Muscle of arm (tissue), 12 donors: ENCODE results near the gene LRRC27. TPM values are rescaled to one million over a fixed set of nuclear protein-coding genes. Genes with fewer than 3 reads are reported as not detected.
"Not testable (repeated sequence)": the region's sequence is repeated elsewhere in the genome, so short reads cannot be mapped to it uniquely, and the experiment has no call there.

Experiments
- DNase-seq: peaks from one replicate; pipeline ENCODE4 v3.0.0-alpha.2; 2013
- polyA plus RNA-seq, 12 donors: library from polyadenylated mRNA; unstranded; fragments of 120-200 nt; gene quantifications; one replicate each; pipeline ENCODE4 v1.2.1, GENCODE V29; 2013; ENCODE audit not compliant: insufficient read length in 12 of 12

LRRC27 gene
- polyA plus RNA-seq, 12 donors = 6.0 to 21.8 (median 8.5) TPM; not detected in 1

DNA sequence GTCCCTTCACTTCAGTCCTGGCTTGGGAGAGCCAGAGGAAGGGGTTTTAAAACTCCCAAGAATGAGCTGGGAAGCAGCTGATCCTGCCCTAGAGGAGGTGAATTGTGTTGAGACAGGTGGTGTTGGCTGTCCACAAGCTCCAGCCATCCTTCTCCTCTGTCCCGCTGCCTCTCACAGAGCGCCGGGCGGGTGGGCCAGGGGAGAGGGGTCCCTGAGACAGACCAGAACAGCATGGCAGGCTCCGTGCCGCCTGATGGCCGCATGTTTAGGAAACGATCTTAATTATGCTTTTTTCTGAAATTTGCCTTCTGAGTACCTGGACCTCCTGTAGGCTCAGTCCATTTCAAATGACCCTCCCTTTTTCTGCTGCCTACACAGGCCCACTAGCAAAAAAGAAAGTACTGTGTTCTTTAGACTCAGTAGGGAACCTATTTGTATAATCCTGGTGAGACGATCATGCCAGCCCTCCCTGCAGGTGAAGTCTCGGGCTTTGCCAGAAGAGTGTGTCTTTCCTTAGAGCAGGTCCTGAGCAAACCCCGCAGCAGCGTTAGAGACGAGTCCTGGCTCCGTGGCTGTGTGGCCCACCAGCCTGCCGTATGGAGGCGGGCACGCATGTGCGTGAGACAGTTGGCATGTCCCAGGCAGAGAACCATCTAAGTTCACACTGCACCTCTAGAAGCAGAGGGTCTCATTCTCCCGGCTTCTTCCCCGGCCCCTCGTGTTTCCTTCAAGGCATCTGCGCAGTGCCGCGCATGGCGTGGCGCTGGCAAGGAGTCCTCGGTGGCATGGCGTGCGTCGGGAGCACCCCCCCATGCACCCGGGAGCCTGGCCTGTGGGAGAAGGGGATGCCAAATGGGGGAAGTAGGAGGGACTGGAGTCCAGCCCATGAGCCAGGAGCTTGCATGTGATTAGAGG lies 38.7 kb downstream of the LRRC27 start:
- no peak for DNase-seq

DNA sequence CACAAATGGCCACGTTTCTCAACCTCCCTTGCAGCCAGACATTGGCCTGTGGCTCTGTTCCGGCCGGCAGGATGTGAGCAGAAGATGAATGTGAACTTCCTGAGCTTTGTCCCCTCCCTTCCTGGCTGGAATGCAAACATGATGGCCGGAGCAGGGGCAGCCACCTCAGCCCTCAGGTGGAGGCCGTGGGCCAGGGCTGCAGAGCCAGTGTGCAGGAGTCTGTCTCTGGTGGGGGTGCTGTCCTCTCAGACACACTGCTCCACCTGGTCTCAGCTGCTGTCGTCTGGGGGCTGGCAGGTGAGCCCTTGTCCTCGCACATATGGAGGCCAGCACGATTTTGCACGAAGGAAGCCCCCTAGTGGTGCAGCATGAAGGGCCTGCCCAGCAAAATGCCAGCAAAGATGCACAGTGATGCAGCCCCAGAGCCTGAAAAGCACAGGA lies 39.7 kb downstream of the LRRC27 start:
- DNase-seq = no peak

DNA sequence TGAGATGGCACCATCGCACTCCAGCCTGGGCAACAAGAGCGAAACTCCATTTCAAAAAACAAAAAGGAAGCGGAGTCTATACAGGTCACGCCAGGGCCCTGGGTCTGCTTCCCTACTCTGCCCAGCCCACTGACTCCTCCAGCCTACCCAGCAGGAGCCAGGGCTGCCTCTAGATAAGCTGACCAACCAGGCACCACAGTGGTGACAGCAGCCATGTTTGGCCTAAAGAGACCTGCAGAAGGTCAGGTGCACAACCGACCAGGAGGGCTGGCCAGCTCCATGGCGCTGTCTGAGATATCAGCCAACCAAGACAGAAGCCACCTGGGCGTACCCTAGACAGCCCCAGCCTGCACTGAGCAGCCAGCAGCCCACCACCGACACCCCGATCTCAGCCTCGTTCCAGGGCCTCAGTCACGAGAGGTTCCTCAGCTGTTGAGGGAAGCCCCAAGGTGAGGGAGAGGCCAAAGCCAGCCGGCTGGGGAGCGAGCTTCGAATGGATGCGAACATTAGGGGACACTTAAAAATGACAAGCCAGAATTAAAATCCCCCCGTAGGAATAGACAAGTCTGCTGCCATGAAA lies 40.6 kb downstream of the LRRC27 start:
- DNase-seq = no peak

DNA sequence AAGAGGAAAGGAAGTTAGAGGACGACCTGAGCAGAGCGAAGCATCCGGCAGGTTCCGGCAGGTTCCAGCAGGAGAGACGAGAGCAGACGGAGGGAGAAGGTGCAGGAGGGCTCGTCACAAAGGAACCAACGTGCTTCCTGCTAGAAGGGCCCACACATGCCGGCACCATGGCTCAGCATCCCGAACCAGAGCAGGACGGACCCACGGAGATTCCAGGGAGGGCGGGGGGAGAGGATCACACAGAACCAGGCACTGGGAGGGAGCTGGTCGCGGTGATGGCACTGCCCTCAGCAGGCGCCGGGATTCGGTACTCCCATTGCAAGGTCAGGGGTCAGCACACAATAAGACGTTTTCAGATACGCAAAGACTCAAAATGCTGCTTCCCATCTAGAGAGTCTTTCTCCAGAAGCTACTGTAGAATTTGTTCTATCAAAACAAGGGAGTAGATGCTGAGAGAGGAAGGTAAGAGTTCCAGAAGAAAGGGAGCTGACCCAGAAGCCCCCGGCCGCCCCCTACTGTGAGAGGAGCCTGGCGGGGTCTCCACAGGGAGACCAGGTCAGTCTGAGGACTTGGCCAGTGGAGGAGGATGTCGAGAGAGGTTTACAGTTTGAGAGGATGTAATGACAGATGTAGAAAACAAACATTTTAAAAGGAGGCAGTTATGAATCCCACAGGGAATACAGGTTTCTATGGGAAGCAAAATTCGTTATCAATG lies 41.4 kb downstream of the LRRC27 start:
- DNase-seq = no peak

DNA sequence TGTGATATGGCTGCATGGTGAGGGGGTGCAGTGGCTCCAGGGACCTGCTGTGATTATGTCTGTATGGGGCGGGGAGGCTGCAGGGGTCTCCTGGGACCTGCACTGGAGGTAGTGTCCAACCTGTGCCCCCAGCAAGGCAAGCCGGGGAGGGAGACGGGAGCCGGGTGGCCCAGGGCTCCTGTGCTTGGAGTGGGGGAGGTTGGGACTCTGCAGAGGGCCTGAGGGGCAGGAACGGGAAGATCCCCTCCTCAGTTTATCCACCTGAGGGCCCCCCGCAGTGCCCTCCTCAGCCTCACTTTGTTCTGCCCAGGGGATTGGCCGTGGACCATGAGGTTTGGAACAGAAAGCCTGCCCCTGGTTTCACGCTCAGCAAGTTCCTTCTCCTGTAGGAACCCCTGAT lies 42.2 kb downstream of the LRRC27 start:
- DNase-seq = no peak

DNA sequence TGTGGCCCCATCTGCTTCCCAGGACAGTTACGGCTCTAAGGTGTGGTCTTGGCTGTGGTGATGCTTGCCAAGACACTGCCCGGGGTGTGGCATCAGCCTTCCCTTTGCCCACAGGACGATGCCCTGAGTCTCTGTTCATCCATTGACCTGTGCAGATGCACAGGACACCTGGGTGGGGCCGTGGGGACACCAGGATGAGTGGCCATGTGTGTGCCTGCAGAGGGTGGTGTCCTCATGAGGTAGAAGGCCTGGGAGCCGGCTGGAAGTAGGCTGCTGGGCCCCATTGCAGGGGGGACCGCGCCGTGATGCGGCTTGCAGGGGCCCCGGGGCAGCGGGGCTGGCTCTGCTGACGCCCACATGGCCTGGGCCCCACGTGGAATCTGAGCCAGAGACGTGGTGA lies 42.6 kb downstream of the LRRC27 start:
- DNase-seq = no peak

DNA sequence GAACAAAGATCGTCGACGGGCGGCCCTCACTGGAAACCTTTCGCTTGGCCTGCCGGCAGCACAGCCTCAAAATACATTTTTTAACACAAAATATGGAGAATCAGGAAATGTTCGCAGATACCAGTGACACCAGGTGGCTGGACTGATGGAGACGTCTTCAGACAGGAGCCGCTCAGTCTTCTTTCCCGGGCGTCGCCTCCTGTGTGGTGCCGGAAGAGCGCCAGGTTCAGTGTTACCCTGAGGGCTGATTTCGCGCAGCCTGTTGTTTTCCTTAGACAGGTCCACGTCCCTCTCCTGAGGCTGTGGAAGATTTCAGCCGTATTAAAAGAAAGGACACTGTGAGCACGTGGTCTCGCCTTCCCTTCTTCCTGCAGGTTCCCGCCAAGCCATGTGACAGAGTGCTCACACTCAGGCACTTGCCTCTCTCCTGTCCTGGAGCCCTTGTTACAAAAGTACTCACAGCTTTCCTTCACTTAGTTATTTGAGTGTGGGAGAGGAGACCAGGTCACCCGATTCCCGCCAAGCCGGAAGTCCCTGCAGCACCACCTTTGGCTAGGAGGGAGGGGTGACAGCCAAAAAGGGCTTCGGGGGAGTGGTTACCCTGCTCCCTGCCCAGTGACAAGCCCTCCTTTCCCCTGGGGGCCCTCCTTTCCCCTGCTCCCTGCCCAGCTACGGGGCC lies 43.3 kb downstream of the LRRC27 start:
- no peak for DNase-seq

DNA sequence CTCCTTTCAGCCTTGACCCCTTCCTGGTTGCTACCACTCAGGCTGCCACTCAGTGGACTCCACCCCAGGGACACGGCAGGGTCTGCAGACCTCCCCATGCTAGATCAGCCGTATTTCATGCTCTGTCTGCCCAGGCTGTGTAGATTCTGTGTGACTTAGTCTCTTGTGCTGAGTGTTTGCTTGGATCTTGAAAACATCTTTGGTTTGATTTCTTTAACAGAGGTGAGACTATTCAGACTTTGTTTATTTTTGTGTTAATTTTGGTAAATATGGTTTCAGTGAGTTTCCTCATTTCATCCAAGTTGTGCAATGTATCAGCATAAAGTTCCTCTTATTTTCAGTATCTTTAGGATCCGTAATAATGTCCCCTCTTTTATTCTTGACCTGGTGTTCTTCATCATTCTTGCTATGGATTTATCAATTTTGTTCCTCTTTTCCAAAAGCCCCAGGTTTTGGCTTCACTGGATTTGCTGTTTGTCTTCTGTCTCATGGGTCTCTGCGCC lies 43.9 kb downstream of the LRRC27 start:
- DNase-seq = no peak

DNA sequence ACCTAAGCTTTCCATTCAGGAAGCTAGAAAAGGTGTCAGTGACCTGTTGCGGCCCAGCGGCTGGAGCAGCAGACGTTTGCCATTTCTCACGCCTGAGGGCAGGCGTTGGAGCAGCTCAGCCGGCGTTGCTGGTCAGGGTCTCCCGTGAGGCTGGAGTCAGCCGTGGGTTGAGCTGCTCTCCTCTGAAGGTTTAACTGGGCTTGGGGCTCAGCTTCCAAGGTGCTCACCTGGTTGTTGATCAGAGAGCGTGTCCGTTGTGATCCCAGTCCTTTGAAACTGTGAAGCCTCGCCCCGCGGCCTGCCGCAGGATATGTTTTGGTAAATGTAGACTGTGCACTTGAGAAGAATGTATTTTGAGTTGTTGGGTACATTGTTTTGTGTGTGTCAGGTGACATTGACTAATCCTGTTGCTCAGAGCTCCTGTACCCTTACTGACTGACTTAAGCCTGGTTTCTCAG lies 44.4 kb downstream of the LRRC27 start:
- no peak for DNase-seq

DNA sequence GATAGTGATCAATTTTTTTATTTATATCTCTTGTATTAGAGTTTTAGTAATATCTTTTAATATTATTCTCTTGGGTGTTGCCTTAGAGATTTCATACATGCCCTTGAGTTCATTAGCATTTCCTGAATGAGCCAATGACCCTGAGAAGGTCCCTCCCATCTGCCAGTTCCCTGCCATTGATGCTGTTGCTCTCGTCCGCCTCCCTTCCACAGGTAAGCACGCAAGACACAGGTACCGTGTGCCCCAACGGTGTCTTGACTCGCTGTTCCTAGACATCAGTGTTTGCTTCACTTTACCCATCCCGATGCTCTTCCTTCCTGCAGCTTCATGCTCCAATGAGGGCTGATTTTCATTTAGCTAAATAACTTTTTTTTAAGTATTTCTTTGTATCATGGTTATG lies 45.3 kb downstream of the LRRC27 start:
- no peak for DNase-seq

DNA sequence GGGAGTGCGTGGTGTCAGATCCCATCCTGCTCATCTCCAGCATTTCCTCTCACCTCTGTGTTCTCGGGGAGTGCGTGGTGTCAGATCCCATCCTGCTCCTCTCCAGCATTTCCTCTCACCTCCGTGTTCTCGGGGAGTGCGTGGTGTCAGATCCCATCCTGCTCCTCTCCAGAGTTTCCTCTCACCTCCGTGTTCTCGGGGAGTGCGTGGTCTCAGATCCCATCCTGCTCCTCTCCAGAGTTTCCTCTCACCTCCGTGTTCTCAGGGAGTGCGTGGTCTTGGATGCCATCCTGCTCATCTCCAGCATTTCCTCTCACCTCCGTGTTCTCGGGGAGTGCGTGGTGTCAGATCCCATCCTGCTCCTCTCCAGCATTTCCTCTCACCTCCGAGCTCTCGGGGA lies 47.0 kb downstream of the LRRC27 start:
- not testable (repeated sequence) for DNase-seq

DNA sequence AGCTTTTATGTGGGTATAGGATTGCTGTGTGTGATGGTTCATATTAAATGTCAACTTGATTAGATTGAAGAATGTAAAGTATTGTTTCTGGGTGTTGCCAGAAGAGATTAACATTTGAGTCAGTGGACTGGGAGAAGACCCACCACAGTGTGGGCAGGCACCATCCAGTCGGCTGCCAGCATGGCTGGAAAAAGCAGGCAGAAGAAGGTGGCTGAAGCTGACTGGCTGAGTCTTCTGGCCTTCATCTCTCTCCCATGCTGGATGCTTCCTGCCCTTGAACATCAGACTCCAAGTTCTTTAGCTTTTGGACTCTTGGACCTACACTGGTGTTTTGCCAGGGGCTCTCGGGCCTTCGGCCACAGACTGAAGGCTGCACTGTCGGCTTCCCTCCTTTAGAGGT lies 49.0 kb downstream of the LRRC27 start:
- not testable (repeated sequence) for DNase-seq

DNA sequence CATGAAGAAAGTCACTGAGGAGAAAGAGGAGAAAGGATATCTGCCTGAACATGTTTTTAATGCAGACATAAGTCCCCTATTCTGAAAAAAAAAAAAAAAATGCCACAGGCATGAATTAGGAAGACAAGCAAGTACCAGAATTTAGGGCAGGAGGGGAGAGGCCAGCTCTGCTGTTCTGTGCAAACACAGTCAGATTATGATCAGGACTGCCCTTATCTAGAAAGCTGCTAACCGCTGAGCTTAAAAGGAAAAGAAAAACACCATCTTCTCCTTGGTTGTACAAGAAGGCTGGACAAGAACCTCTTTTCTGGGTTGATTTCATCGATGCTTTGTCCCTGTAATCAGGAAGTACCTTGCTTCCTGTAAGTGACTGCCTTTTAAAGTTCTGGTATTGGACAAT lies 49.7 kb downstream of the LRRC27 start:
- no peak for DNase-seq

DNA sequence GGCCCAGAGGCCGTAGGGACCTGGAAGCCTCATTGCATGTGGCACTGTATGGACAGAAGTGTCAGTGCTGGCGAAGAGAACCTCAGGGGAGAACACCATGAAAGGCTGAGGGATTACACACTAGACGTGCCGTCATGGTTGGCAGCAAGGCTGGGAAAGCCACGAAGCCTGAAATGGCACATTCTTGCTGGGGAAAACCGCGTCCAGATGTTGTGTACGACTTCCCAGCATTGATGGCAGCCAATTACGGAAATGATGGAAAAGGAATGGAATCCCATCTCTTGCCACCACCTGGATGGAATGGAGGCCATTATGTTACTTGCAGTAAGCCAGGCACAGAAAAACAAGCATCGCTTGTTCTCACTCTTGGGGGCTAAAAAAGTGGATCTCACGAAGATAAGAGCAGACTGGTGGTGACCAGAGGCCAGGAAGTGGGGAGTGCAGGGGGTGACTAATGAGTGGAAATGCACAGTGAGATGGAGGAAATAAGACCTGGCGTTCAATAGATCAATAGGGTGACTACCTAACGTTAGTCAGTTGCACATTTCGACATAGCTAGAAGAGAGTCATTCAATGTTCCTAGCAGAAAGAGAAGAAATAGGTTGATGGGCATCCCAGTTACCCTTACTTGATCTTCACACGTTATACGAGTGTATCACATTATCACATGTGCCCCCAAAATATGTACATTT lies 50.4 kb downstream of the LRRC27 start:
- no peak for DNase-seq

DNA sequence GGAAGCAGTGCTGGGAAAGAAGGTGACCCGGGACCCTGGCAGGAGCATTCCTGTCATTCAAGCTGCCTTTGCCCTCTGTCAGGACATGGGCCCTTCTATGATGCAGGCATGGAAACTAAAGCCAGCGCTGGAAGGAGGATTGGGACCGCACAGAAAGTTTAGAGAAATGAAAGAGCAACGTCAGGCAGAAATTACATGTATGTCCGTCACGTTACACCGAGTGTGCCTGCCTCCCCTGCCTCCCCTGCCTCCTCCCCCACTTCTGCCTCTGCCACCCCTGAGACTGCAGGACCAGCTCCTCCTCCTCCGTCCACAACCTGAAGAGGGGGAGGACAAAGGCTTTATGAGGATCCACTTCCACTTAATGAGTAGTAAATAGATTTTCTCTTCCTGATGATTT lies 51.1 kb downstream of the LRRC27 start:
- no peak for DNase-seq

DNA sequence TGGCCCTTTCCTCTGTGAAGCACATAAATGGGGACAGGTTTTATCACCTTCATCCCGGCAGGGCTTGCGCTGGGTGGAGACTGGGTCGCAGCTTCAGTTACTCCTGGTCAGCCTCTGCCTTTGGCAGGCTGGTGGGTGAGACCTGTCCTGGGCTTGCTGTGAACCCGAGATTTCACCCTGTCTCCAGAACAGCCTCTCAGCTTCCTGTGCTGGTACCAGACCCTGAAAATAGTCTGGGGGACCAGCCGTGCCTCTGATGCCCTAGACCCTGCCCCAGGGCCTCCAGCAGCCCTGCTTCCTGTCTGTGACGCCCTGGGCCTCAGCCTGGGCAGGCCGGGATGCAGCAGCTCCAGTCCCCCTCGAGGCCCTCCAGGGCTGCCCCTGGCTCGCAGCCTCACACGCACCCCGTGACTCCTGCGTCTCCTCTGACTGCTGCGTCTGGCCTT lies 51.8 kb downstream of the LRRC27 start:
- no peak for DNase-seq

DNA sequence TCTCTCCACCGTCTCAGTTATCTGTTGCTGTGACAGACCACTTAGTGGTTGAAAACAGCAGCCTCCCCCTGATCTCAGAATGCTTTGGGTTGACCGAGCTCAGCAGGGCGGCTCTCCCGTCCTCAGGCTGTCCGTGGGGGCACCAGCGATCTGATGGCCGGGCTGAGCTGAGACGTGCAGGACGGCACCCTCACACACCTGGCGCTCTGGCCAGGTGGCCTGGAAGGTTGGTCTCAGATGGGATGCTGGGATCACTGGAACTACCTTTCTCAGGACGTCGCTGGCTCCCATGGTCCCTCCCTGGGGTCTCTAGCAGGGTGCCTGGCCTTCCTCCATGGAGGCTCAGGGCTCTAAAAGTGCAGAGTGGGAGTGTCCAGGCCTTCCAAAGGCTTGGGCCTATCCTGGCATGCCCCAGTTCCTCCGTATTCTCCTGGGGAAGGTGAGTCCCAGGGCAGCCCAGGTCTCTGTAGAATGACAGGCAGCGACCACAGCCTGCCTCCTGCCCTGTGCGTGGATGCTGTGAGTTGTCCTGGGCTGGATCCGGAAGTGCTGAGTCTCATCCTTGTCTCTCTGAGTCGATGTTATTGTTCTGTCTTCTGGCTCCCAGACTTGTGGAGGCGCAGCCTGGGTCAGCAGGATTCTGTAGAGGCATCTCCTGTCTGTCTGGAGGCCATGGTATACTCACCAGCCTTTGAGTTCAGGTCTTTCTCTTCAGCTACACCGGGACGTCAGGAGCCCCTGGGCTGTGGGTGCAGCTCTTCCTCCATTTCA lies 52.8 kb downstream of the LRRC27 start:
- no peak for DNase-seq

DNA sequence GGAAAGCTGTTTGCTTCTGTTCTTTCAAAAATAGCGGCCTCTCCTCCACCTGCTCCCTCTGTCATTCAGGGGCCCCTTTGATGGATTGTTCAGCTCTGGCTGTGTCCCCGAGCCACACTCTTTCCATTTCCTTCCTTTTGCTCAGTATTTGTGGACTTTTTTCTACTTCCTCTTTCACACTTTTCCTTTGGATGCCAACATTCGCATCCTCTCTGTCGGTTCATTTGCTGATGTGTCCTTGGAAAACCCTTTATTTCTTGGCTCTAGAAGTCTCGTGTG lies 53.3 kb downstream of the LRRC27 start:
- DNase-seq = no peak

DNA sequence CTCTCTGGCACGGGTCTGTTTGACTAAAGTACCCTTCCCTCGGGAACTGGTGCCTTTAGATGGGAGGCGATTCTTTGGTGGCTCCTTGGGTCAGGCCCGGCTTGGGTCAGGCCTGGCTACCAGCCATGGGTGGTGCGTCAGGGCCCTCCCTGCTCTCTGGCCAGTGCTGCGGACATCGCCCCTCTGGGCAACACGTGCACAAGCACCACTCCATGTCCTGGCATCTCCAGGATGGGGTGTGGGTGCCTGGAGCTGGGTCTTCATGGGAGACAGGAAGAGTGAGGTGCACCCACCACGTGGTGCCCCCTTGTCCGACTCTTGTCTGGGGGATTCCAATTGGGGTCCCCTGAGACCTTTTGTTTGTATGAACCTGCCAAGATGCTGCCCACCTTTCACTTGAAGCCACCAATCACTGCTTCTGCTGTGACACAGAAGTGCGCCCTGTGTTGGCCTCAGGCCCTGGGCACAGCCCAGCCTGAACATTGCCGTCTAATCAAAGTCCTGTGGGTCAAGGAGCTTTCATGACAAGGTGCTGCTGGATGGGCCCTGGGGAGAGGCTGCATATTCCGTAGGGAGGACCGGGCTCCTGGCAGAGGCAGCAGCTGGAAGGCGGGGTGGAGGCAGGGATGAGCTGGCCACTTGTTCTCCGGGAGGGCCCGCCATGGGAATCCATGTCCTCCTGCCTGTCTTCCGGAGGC lies 53.9 kb downstream of the LRRC27 start:
- no peak for DNase-seq

DNA sequence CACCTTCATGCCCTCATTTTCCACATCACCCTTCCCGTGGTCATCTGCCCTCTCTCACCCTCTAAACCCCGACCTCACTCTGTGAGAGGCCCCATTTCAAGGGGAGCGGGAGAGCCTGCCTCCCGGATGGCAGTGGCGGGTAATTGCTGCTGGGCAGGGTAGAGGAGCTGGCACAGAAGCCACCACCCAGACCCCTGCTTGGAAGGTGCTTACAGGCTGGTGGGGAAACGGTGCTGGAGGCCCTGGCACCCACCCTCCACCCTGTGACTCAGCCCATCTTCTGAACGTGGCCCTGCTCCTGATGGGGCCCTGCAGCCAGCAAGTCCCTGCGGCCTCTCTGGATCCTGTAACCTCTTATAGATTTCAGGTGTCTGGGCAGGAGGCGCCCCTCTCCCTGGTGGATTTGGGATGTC lies 54.4 kb downstream of the LRRC27 start:
- no peak for DNase-seq
